HepG2 (cell line): ENCODE data around the gene NDUFA8. TPM values are rescaled to one million over a fixed set of nuclear protein-coding genes. Genes with fewer than 3 reads are reported as not detected.

Source experiments
- ATAC-seq: fragments of 200-7000 bp; cut with Tn5 transposase; 3 replicates; pipeline ENCODE4 v1.9.1; 2020; ENCODE audit warnings: mild to moderate bottlenecking, moderate library complexity
- BruUV-seq: library from RNA; stranded (reverse); fragments of 400-500 nt; replicated peaks from 2 replicates; lab custom pipeline; 2021; lab: Mats Ljungman, UMichigan
- CTCF ChIA-PET: fragments of 300-600 bp; formaldehyde crosslinking; extraction: SDS; loops from one replicate; lab custom pipeline; 2021; ENCODE audit warnings: low total read pairs, inconsistent platforms, low intra/inter-chr PET ratio; lab: Yijun Ruan, JAX
- POLR2A ChIA-PET: fragments of 350-600 bp; sonication (Branson Sonifier 250); formaldehyde crosslinking; loops from one replicate; lab custom pipeline; 2020; ENCODE audit warnings: antibody characterized with exemption, inconsistent platforms; lab: Yijun Ruan, JAX
- DNase-seq: peaks from one replicate; pipeline ENCODE4 v3.0.0-alpha.2; 2015; ENCODE audit warnings: low spot score
- FAIRE-seq: peaks from 3 replicates; lab custom pipeline; 2011; peaks lifted over from hg19 to GRCh38; lab: Jason Lieb, UNC
- H2AFZ ChIP-seq: one replicate; pipeline ENCODE4 v1.6.1; 2011; ENCODE audit warnings: low read length, inconsistent platforms
- H3K27ac ChIP-seq: fragments of 300-600 bp; 3 replicates; pipeline ENCODE4 v1.8.0; 2011; ENCODE audit warnings: mixed run types, mild to moderate bottlenecking, mixed read lengths, low read length, inconsistent platforms; ENCODE audit not compliant: insufficient read depth; ENCODE audit errors: extremely low read length
- H3K27me3 ChIP-seq, 2 experiments: fragments of 200-600 bp in 1 of 2; 2 replicates in 1 of 2; 3 replicates in 1 of 2; pipeline versions ENCODE4 v1.6.0 to v1.8.0; 2011; ENCODE audit warnings: low read length in 2 of 2, mild to moderate bottlenecking in 2 of 2, moderate library complexity in 2 of 2, inconsistent platforms in 1 of 2; ENCODE audit not compliant: insufficient read depth in 2 of 2, control insufficient read depth in 1 of 2
- H3K36me3 ChIP-seq, 2 experiments: fragments of 200-600 bp in 1 of 2; replicated peaks in 1 of 2; 2 replicates in 1 of 2; 3 replicates in 1 of 2; pipeline versions ENCODE4 v1.5.1 to v1.8.0; 2011; ENCODE audit warnings: low read length in 2 of 2, inconsistent platforms in 1 of 2; ENCODE audit not compliant: insufficient read depth in 2 of 2, control insufficient read depth in 1 of 2
- H3K4me1 ChIP-seq: 2 replicates; pipeline ENCODE4 v1.5.1; 2012; ENCODE audit warnings: low read length, inconsistent platforms; ENCODE audit not compliant: insufficient read depth
- H3K4me2 ChIP-seq: 2 replicates; pipeline ENCODE4 v1.6.0; 2011; ENCODE audit warnings: low read depth, low read length, inconsistent platforms
- H3K4me3 ChIP-seq, 3 experiments: fragments of 200-600 bp in 1 of 3; sonication (generic), shearing (Covaris generic) in 1 of 3; replicated peaks in 1 of 3; 2 replicates each; pipeline ENCODE4 v1.5.1; 2011 to 2016; ENCODE audit warnings: low read length in 3 of 3, inconsistent platforms in 2 of 3, low read depth in 2 of 3, mild to moderate bottlenecking in 2 of 3, control low read depth in 1 of 3, mixed read lengths in 1 of 3; ENCODE audit not compliant: insufficient read depth in 1 of 3
- H3K79me2 ChIP-seq: one replicate; pipeline ENCODE4 v1.6.1; 2011; ENCODE audit warnings: low read length, inconsistent platforms; ENCODE audit not compliant: insufficient read depth
- H3K9ac ChIP-seq: 2 replicates; pipeline ENCODE4 v1.6.0; 2011; ENCODE audit warnings: mild to moderate bottlenecking, low read depth, low read length, inconsistent platforms; ENCODE audit not compliant: insufficient read depth
- H3K9me3 ChIP-seq: 2 replicates; pipeline ENCODE4 v1.5.1; 2012; ENCODE audit warnings: mild to moderate bottlenecking, low read length
- H4K20me1 ChIP-seq: 2 replicates; pipeline ENCODE4 v1.6.0; 2011; ENCODE audit warnings: inconsistent platforms, mild to moderate bottlenecking, low read length, moderate library complexity; ENCODE audit not compliant: insufficient read depth
- AGO1 ChIP-seq: fragments of 200-400 bp; formaldehyde crosslinking; IDR thresholded peaks from 2 replicates; pipeline ENCODE4 v1.6.1; 2017; ENCODE audit warnings: mild to moderate bottlenecking, low read depth, low read length, moderate library complexity; ENCODE audit not compliant: poor library complexity, severe bottlenecking
- ARID4A ChIP-seq: sonication (generic); formaldehyde crosslinking; IDR thresholded peaks from 2 replicates; pipeline ENCODE4 v1.5.0; 2020; ENCODE audit warnings: mild to moderate bottlenecking, missing genetic modification reagents, borderline replicate concordance
- CBX1 ChIP-seq: IDR thresholded peaks from one replicate; pipeline ENCODE4 v1.6.1; 2016; ENCODE audit warnings: antibody characterized with exemption, low read depth
- E2F5 ChIP-seq: sonication (generic); formaldehyde crosslinking; conservative IDR thresholded peaks from 2 replicates; pipeline ENCODE4 v1.4.0; 2020; ENCODE audit warnings: missing genetic modification reagents
- FOXM1 ChIP-seq: sonication (generic); formaldehyde crosslinking; IDR thresholded peaks from 2 replicates; pipeline ENCODE4 v1.5.0; 2020; ENCODE audit warnings: missing genetic modification reagents
- IKZF5 ChIP-seq: IDR thresholded peaks from 2 replicates; pipeline ENCODE4 v1.6.1; 2018; ENCODE audit warnings: missing genetic modification reagents, mild to moderate bottlenecking, missing compliant biosample characterization
- PHF21A ChIP-seq: sonication (generic); formaldehyde crosslinking; IDR thresholded peaks from 2 replicates; pipeline ENCODE4 v1.5.0; 2020; ENCODE audit warnings: mild to moderate bottlenecking, missing genetic modification reagents
- SALL2 ChIP-seq: sonication (generic); formaldehyde crosslinking; IDR thresholded peaks from 2 replicates; pipeline ENCODE4 v1.8.1; 2023; ENCODE audit warnings: mild to moderate bottlenecking, missing genetic modification reagents, inconsistent platforms
- SOX6 ChIP-seq, 2 experiments: fragments of 450-650 bp in 1 of 2; sonication (generic) in 1 of 2; formaldehyde crosslinking in 1 of 2; IDR thresholded peaks; 2 replicates each; pipeline versions ENCODE4 v1.4.0 to v1.6.1; 2017 to 2020; ENCODE audit warnings: antibody characterized with exemption in 1 of 2, mild to moderate bottlenecking in 1 of 2, missing genetic modification reagents in 1 of 2
- TCF7L2 ChIP-seq: IDR thresholded peaks from 2 replicates; pipeline ENCODE4 v1.6.1; 2011; ENCODE audit warnings: mild to moderate bottlenecking, low read depth, low read length, moderate library complexity
- ZNF574 ChIP-seq: sonication (generic); formaldehyde crosslinking; IDR thresholded peaks from 2 replicates; pipeline ENCODE4 v1.4.0; 2020; ENCODE audit warnings: missing genetic modification reagents
- ZNF780A ChIP-seq: sonication (generic); formaldehyde crosslinking; IDR thresholded peaks from 2 replicates; pipeline ENCODE4 v1.8.0; 2022; ENCODE audit warnings: mild to moderate bottlenecking, missing genetic modification reagents, moderate library complexity
- WGBS: methylation state at CpG from one replicate; pipeline ENCODE4 v1.1.6; 2017; ENCODE audit warnings: low lambda C conversion rate; 5-methylcytosine and 5-hydroxymethylcytosine counted together
- in situ Hi-C: cut with HindIII; loops from 2 replicates; pipeline ENCODE4 v1.10.0; 2017; ENCODE audit warnings: low pct_unique_long_range_greater_than_20kb; ENCODE audit not compliant: extremely low pct_ligation_motif_present
- intact Hi-C: fragments of 100-400 bp; cut with micrococcal nuclease; formaldehyde crosslinking; loops from one replicate; pipeline ENCODE4 v1.10.0; 2022; ENCODE audit not compliant: unreplicated experiment
- polyA plus RNA-seq, 8 experiments: library from polyadenylated mRNA; depleted of rRNA in 3 of 8; stranded (reverse) in 7 of 8; unstranded in 1 of 8; fragments of >200 nt; fragmentation: Illumina TruSeq in 4 of 8; extraction: Trizol in 4 of 8; gene quantifications; 2 replicates each; pipeline versions ENCODE4 v1.2.1 to v1.2.3, GENCODE V29; 2011 to 2016; ENCODE audit warnings: low read depth in 4 of 8, missing spikeins in 1 of 8, mixed read lengths in 1 of 8; ENCODE audit not compliant: insufficient read depth in 1 of 8
- total RNA-seq, 5 experiments: library from RNA; depleted of rRNA; stranded (reverse); fragments of >200 nt; fragmentation: Illumina TruSeq; extraction: Trizol; gene quantifications; 2 replicates each; pipeline ENCODE4 v1.2.3, GENCODE V29; 2016; ENCODE audit warnings: low read depth in 1 of 5

Gene NDUFA8
- total and polyA plus RNA-seq, 2 of the 13 experiments (the other 11 are each of a cell fraction or from before 2014, with no cell fraction given): 68.6 to 71.7 TPM

GRCh38 chr9:122190597-122191381 lies 31.2 kb upstream of the NDUFA8 start (continued):
- peak; percentile 17; the same call in 1 of the 2 replicates for TF ChIP-seq ARID4A (CRISPR knock-in tag)

GRCh38 chr9:122188369-122188768 lies 28.8 kb upstream of the NDUFA8 start:
- no peak overlapping the region for H3K9ac ChIP-seq
- DNase-seq (no peak), FAIRE-seq (peak; percentile 32), ATAC-seq (peak; percentile 23)
- no peaks in the 10 kb centered on the region for H3K36me3 ChIP-seq
- H3K79me2 ChIP-seq: no peaks in the 10 kb centered on the region
- peak overlapping the region; percentile 37 for H3K4me2 ChIP-seq
- in situ Hi-C loops: no loop called here
- POLR2A ChIA-PET: interaction anchor here (0.6 to 0.7 kb wide), 2 partner anchors 16 to 29 kb away, joined by 3 read pairs; partner anchors contain the start of genes MORN5 and NDUFA8
- H4K20me1 ChIP-seq: no peaks in the 10 kb centered on the region
- CTCF ChIA-PET: no interaction called here
- peaks cover 73% of the 10 kb centered on the region for H3K4me1 ChIP-seq
- no TSS peak for BruUV-seq
- peak overlapping the region in 1 of 3 experiments; percentile 20; a peak in 1 of 6 replicates for H3K4me3 ChIP-seq
- no peaks in the 10 kb centered on the region for H3K9me3 ChIP-seq
- 0% methylated on average over 6 of the region's 6 CpGs for WGBS
- intact Hi-C loops: loop anchor here (5.0 kb wide), 2 partner anchors 36 to 74 kb away; partner anchors contain the start of genes MRRF and RBM18
- no peak overlapping the region for H2AFZ ChIP-seq
- H3K27me3 ChIP-seq: no peaks in the 10 kb centered on the region
- no peak overlapping the region for H3K27ac ChIP-seq
- TF ChIP-seq PHF21A (CRISPR knock-in tag) (no peak), ZNF574 (CRISPR knock-in tag) (no peak), FOXM1 (CRISPR knock-in tag) (no peak), CBX1 (no peak), IKZF5 (no peak), AGO1 (no peak), SALL2 (CRISPR knock-in tag) (no peak), SOX6 (IDR thresholded peaks at IDR 0.05) (no peak), SOX6 (CRISPR knock-in tag; IDR thresholded peaks at IDR 0.05) (peak; percentile 46; the same call in 1 of the 2 replicates), TCF7L2 (no peak), ZNF780A (CRISPR knock-in tag) (no peak), E2F5 (CRISPR knock-in tag) (no peak)
